GM18498 (cell line): ENCODE results near the gene RNF224.
"Not testable (repeated sequence)": the region's sequence is repeated elsewhere in the genome, so short reads cannot be mapped to it uniquely, and the experiment has no call there.

Experiments
- ATAC-seq: cut with Tn5 transposase; IDR thresholded peaks from one replicate; pipeline ENCODE4 v1.9.1; 2021; ENCODE audit warnings: mild to moderate bottlenecking, moderate library complexity; ENCODE audit not compliant: unreplicated experiment

The RNF224 gene

DNA sequence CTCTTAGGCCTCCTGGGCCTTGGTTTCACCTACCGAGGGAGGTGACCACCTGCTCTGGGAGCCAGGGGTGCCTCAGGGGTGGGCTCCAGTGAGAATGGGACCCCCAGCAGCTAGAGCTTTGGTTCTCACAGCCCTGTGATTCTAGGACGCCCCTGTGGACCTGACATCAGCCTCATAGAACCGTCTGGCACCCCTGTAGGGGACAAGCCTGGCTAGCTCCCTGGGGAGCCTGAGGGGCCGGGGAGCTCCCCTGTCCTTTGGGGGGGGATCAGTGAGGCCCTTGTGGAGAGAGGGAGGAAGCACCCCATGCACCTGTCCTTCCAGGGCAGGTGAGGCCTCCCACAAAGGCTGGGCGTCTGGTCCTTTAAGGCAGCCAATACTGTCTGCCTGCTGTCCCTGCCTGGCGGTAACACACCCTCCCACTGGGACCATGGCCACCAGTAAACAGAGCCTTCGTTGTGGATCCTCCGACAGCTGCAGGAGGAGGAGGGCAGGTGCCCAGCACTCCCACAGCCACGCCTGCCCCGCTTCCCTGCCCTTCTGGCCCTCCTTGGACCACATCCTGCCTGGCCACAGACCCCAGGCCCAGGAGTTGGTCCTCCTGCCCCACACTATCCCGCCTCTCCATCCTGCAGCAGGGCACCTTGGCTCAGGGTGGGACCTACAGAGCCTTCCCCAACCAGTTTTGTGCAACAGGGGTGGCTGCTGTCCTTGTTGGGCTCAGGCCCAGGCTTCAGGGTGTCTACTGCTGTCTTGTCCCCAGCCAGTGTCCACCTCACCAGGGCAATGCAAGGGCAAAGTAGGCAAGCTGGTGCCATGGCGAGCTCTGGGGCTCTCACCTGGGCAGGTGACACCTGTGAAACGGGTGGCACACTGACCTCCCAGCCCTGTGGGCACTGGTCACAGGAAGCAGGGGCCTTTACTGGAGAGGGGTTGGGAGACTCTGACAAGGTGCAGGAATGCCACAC is 10.7 kb downstream of the RNF224 start:
- no peak for ATAC-seq

DNA sequence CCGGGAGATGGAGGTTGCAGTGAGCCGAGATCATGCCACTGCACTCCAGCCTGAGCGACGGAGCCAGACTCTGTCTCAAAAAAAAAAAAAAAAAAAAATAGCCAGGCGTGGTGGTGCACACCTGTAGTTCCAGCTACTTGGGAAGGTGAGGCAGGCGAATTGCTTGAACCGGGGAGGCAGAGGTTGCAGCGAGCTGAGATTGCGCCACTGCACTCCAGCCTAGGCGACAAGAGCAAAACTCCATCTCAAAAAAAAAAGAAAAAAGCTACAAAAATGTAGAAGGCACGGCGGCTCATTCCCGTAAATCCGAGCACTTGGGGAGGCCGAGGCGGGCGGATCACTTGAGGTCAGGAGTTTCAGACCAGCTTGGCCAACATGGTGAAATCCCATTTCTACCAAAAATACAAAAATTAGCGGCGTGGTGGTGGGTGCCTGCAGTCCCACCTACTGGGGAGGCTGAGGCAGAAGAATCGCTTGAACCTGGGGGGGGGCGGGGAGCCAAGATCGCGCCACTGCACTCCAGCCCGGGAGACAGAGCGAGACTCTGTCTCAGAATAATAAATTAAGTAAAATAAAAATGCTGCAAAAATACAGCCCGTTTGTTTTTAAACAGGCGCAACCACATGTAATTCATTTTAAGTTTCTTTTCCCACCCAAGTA is 12.4 kb downstream of the RNF224 start:
- not testable (repeated sequence) for ATAC-seq

DNA sequence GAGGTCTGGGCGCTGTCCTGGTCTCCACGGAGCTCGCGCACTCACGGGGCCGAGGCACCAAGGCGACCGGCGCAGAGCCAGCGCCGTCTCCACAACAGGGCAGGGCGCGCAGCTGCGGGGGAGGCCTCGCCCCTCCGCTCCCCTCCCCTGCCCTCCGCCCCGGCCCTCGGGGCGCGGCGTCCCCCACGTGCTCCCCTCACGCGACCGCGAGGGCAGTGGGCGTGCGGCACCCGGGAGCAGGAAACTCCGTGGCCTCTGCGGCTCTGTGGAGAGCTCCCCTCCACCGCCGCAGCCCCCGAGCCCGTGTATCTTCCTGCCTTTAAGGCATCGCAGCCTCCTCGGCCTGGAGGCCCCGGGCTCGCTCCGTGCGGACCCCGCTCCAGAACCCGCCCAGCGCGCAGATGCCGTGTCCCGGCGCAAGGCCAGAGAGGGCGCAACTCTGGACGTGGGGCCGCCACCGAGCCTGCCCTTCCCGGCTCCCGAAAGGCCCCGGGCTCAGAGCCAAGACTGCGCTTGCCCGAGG is 13.1 kb downstream of the RNF224 start:
- ATAC-seq, result peak; percentile 26

DNA sequence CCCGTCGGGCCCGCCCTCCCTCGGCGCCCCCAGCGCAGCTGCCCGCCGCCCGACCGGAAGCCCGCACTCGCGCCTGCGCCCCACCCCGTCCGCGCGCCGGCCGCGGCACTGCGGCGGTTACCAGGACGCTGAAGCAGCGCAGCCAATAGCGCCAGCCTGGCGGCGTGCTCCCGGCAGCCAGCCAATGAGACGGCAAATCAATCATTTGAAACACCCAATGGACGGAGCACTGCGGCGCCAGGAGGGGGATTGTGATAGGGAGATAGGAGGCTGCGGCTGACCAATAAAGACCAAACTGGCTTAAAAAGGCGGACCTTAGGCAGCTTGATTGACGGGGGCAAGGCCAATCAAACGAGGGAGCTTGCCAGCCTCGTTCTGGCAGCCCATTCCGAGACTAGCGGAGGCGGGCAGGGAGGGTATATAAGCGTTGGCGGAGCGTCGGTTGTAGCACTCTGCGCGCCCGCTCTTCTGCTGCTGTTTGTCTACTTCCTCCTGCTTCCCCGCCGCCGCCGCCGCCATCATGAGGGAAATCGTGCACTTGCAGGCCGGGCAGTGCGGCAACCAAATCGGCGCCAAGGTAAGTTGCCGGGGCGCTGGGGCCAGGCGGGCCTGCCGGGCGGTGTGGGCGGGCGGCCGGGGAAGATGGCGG is 13.7 kb downstream of the RNF224 start, which contains the start of gene TUBB4B:
Gene TUBB4B, plus strand, starts transcription at position 447 of the 649 bp plus-strand sequence. Its CDS starts 74 bp downstream, at position 521.
- peak; percentile 71 for ATAC-seq

DNA sequence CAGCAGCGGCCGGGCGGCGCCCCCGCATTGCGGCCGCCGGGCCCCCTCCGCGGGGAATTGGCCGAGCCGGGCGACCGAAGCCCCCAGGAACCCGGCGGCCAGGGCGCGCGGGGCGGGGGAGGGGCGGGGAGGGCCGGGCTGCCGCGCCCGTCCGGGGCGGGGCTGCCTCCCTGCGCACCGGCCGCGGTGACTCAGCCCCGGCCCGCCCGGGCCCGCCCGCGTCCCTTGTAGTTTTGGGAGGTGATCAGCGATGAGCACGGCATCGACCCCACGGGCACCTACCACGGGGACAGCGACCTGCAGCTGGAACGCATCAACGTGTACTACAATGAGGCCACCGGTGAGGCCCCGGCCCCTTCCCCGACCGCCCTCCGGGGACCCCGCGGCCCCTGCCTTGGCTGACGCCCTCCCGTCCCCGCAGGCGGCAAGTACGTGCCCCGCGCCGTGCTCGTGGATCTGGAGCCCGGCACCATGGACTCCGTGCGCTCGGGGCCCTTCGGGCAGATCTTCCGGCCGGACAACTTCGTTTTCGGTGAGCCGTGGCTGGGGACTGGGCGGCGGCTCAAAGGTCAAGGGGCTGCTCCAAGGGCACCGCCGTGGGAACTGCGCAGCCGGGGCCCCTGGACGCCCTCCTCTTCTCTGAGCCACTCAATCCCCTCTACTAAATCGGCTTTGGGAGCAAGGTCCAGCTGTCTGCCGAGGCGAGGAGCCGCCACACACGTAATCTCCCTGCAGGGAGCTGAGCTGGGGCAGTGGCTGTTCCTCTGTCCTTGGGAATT is 14.4 kb downstream of the RNF224 start:
- ATAC-seq, result peak; percentile 11

DNA sequence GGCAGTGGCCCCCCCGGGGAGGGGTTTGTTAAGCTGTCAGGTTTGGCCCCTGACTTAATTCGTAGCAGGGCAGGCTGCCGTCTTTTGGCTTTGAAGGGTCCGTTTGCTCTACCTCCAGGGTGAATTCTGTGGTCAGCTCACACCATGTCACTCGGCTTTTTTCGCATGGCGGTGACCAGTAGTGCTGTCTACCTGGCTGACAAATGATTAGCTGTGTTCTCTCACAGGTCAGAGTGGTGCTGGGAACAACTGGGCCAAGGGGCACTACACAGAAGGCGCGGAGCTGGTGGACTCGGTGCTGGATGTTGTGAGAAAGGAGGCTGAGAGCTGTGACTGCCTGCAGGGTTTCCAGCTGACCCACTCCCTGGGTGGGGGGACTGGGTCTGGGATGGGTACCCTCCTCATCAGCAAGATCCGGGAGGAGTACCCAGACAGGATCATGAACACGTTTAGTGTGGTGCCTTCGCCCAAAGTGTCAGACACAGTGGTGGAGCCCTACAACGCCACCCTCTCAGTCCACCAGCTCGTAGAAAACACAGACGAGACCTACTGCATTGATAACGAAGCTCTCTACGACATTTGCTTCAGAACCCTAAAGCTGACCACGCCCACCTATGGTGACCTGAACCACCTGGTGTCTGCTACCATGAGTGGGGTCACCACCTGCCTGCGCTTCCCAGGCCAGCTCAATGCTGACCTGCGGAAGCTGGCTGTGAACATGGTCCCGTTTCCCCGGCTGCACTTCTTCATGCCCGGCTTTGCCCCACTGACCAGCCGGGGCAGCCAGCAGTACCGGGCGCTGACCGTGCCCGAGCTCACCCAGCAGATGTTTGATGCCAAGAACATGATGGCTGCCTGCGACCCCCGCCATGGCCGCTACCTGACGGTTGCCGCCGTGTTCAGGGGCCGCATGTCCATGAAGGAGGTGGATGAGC is 15.2 kb downstream of the RNF224 start:
- no peak for ATAC-seq

DNA sequence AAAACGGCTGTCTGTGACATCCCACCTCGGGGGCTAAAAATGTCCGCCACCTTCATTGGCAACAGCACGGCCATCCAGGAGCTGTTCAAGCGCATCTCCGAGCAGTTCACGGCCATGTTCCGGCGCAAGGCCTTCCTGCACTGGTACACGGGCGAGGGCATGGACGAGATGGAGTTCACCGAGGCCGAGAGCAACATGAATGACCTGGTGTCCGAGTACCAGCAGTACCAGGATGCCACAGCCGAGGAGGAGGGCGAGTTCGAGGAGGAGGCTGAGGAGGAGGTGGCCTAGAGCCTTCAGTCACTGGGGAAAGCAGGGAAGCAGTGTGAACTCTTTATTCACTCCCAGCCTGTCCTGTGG is 15.9 kb downstream of the RNF224 start:
- not testable (repeated sequence) for ATAC-seq

DNA sequence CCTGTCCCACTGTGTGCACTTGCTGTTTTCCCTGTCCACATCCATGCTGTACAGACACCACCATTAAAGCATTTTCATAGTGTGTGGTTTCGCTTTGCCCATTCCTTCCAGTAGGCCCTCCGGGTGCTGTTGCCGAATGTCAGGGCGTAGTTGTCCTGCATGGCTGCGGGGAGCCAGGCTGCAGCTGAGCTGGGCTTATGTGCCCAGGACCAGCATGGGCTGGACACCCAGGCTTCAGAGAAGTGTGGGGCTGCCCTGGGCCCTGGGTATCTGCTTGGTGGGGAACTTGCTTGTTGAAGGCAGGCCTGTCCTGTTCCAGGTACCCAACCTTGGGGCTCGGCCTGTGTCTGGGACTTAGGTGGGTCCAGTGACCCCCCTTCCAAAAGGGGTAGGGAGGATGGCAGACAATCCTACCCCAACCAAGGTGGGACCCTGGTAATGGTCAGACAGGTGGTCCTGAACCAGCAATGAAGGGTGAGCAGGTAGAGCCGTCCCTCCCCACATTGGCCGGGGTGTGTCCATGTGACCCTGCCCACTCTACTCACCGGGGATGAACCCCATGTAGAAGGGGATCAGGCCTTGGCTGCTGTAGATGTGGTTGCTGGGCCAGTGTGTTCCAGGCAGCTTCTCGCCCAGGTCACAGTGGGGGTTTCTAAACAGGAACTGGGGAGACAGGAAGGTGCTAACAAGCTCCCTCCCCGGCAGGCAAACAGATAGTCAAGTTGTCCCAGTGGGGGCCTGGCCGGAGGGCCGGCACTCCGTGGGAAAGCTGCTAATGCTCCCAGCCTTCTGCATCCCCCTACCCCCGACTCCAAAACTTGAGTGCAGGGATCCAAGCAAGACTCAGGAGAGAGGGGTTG is 16.6 kb downstream of the RNF224 start:
- ATAC-seq, result no peak

DNA sequence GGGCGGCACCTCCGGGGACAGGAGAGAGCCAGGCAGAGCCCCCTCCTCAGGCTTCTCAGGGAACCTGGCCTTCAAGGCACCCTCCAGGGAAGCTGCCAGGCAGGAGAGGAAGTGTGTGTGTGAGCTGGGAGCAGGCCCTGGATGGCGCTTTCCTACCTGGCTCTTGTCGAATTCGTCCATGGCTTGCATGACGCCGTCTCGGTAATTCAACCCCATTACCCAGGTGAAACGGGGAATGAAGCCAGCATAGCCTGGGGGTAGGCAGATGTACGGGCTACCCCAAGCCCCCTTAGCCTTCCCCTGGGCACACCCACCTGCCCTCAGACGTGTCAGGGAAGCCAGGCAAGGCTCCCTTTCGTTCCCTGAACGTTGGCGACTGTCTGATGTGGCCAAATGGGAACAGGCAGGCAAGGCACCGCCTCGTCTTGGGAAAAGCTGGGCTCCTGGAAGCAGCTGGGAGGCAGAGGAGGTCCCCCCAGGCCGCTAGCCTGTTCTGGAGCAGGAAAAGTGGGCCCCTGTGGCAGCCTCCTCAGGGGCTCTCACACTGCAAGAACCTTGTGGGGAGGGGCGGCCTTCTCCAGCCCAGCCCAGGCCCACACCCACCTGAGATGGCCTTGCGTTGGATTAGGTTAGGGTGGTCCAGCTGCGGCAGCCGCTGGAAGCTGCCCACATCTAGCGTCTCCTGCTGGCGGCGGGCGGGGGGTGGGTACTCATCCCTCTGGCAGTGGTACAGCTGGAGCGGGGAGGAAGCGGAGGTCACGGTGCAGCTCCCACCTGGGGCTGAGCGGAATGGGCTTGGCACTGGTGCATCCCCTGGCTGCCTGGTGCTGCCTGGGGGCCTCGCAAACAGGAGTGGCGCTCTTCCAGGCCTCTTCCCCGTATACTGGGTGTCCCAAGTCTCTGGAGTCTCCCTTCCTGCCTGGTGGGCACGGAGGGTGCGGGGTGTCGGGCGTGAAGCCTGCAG is 17.5 kb downstream of the RNF224 start:
- ATAC-seq, result no peak

DNA sequence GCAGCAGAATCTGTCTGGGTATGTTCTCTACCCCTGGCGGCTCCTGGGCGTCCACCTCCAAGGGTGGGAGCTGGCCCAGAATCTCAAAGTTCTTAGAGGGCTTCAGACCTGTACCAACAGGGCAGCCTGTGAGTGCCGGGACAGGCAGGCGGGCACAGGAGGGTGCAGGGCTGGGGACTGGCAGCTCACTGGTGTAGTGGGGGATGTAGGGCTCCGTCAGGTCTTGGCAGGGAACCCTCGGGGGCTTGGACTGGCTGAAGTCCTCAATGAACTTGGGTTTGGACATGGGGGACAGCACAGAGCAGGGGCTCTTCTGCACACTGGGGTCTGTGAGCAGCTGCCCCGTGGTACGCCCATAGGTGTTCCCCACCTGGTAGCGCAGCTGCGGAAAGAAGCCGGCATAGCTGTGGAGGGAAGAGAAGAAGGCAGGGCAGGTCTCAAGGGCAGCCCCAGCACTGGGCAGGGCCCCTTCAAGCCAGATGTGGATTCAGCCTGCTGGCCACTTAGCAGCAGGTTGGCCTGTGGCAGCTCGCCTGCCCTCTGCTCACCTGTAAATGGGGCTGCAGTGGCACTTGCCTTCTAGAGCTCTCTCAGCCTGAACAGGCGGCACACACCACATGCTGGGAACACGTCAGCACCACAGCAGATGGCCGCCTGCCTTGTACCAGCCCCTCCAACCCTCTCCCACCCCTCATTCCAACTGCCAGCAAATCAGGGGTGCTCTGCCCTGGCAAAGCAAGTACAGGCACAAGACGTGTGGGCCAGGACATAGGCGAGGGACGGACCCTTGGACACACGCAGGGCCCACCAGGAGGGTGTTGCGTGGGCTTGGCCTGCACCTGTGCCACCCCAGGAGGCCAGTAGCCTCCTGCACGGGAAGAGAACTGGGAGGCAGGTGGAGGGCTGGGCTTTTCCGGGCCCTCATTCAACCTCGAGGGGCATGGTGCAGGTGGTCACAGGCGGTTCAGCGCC is 18.4 kb downstream of the RNF224 start:
- ATAC-seq, result no peak

DNA sequence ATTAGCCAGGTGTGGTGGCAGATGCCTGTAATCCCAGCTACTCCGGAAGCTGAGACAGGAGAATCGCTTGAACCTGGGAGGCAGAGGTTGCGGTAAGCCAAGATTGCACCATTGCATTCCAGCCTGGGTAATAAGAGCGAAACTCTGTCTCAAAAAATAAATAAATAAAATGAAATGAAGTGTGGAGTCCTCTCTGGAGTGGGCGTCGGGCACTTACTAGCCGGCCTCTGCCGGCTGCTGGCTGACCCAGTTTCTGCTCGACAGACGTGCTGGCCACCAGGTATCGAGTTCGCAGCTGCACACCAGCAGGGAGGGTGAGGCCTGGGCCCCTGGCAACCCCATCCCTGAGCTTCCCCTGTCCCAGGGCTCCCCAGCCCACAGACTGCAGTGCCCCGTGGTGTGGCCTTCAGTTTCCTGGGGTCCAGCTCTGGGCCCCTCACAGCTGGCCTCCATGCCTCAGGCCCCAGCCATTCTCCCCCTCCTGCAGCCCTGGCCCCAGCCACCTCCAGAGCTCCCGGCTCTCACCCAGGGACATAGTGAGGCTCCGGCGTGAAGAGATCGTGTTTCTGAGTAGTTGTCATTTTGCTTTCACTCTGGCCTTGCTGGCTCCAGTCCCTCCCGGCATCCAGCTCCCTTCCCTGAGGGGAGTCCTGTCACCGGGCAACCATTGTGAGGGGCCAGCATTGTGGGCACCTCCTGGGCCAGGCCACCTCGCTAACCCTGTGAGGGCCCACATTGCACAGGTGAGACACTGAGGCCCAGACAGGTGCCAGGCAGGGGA is 20.0 kb downstream of the RNF224 start:
- ATAC-seq, result no peak

DNA sequence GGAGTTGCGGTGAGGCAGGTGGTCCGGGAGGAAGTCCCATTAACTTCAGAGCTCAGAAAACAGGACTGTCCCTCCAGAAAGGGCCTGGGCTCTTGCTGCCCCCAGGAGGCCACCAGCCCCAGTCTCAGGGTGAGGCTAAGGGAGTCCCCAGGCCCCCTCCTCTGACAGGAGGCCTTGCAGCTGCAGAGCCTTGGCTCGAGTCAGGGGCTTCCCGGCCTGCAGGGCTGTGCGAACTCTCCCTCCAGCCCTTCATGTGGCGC is 20.5 kb downstream of the RNF224 start:
- no peak for ATAC-seq

DNA sequence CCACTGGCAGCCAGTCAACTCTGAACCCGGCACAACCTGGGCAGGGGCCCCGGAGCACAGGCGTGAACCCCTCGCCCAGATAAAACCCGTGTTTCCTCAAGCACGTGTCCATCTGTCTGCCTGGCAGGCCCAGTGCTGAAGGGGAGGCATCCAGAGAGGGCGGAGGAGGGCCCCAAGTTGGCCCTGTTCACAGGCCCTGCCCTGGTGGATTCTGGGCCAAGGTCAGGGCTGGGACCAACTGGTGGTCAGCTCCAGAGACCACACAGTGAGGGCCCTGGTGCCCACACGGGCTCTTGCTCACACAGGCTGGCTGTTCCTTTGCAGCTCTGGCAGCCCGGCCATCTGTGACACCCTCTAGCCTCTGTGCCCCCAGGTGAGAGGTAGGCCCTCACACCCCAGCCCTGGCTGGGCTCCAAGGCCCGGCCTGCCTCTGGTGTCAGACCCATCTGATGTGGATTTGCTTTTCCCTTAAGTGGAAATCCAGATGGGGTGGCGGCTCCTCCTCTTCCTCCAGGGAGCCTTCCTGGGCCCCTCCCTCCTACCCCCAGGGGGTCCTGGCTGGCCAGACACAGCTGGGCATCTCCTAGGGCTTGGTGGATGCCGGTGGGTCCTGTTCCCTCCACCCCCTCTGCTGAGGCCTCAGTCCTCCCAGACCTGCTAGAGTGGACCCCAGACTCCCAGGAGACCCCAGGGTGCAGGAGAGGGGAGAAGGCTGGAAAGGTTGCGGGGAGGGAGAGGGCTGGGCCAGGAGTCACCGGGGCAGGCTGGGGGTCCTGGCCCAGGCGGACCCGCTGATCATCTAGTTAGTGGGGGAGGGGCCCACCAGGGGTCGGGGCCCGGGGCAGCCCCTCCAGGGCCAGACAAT is 23.3 kb downstream of the RNF224 start:
- ATAC-seq, result no peak

DNA sequence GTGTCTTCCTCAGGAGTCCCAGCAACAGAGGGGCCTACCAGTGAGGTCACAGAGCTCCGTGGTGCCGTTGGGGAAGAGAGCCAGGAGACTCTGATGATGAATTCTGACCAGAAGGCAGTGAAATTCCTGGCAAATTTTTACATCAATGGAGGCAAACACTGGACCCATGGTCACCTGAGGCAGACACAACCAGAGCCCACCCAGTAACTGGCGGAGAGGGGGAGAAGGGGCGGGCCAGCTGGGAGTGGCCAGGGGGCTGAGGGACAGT is 23.8 kb downstream of the RNF224 start, which contains the start of gene STPG3:
Gene STPG3, plus strand, starts transcription at position 93 of the 268 bp plus-strand sequence. Its CDS starts 1 bp downstream, at position 94.
- ATAC-seq, result no peak
